Stimulated activated CD4-positive, alpha-beta T cell treated with anti-CD3 and anti-CD28 coated beads, Interleukin-15, amount 100 ng/mL, for 48 hours (primary cell): ENCODE results near the gene MAD1L1.
"Not testable (repeated sequence)": the region's sequence is repeated elsewhere in the genome, so short reads cannot be mapped to it uniquely, and the experiment has no call there.

Source experiments
- DNase-seq, 2 donors: peaks; one replicate each; pipeline ENCODE4 v3.0.0-alpha.2; 2020; ENCODE audit warnings: low read depth in 2 of 2

Gene MAD1L1

GRCh38 chr7:2068693-2069471 is 163.9 kb downstream of the MAD1L1 start:
- no peak for DNase-seq

DNA sequence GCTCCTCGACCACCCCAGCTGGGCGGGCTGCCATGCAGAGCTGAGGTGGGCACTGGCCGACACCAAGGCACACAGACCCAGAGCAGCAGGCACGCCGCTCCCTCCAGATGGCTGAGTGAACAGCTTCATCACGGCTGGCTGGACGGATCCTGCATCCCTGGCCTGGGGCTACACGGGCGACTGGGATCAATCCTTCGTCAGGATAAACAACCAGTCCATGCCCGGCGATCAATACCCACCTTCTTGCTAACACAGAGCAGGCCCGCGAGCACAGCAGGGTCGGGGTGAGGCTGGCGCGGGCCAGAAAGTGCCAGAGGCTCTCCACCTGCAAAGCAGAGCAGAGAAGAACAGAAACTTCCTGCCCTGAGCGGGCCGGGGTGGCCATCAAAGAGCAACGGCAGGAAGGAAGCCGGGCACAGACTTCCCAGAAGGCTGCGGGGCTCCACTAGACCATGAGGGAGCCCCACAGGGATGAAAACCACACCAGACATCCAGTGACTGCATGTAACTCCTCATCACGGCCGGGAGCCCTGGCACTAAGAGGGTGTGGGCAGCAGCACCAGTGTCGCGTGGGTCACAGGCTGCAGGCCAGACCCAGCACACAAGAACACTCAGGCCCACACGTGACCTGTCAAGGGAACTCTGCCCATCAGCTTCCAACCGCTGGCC is 166.4 kb downstream of the MAD1L1 start:
- no peak for DNase-seq

DNA sequence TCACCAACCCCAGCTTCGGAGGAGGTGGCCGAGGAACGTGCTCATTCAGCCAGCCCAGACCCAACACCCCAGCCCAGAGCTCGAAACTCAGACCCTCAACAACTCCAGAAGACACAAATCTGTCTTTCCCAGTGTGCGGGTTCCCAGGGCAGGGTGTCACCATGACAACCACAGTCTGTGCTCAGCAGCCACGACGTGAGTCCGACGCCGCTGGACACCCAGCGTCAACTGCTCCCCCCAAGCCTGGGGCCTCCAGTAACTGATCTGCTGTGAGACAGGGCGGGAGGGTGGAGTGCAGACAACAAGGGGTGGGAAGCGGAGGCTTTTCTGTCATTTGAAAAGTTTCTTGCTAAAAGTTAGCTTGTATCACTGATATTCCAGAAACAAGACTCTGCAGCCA is 167.2 kb downstream of the MAD1L1 start:
- no peak for DNase-seq

- no peak for DNase-seq
Observed at GRCh38 chr7:2063563-2064260, 169.0 kb downstream of the MAD1L1 start.

DNA sequence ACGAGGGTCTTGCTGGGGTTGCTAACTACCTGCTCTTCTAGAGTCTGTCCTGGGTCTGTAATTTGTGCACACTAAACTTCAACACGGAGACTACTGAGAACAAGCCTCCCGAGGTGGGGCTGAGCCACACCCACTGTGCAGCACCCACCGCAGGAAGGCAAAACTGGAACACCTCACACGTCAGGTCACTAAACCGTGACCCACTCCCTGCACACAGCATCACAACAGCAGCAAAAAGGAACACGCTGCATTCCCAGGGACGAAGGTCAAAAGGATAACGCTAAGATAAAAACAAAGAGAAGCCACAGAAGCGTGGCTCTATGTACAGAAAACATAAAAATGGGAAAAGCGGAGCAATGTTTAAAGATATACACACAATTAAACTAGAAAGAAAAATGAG is 170.1 kb downstream of the MAD1L1 start:
- DNase-seq = no peak

GRCh38 chr7:2060701-2061100 is 172.0 kb downstream of the MAD1L1 start:
- DNase-seq = no peak

GRCh38 chr7:2059964-2060700 is 172.6 kb downstream of the MAD1L1 start:
- DNase-seq = no peak

DNA sequence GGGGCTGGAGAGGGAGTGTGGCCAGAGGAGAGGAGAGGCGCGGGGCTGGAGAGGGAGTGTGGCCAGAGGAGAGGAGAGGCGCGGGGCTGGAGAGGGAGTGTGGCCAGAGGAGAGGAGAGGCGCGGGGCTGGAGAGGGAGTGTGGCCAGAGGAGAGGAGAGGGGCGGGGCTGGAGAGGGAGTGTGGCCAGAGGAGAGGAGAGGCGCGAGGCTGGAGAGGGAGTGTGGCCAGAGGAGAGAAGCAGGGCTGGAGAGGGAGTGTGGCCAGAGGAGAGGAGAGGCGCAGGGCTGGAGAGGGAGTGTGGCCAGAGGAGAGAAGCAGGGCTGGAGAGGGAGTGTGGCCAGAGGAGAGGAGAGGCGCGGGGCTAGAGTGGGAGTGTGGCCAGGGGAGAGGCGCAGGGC is 174.5 kb downstream of the MAD1L1 start:
- not testable (repeated sequence) for DNase-seq

DNA sequence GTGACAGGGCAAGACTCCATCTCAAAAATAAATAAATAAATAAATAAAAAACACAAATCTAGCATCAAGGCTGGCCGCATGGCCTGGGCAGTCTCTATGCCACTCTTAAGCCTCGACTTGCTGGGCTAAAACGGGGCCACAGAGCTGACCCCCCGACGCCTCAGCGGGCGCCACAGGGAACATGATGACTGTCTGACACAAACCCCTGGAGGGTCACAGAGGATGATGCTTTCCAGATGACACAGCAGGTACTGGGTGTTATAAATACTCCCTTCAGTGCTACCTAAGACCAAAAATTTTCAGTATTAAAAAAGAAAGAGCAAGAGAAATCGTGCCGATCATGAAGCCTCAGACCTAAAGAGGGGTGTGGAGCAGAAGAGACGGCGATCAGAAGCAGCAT is 176.8 kb downstream of the MAD1L1 start:
- DNase-seq = no peak

DNA sequence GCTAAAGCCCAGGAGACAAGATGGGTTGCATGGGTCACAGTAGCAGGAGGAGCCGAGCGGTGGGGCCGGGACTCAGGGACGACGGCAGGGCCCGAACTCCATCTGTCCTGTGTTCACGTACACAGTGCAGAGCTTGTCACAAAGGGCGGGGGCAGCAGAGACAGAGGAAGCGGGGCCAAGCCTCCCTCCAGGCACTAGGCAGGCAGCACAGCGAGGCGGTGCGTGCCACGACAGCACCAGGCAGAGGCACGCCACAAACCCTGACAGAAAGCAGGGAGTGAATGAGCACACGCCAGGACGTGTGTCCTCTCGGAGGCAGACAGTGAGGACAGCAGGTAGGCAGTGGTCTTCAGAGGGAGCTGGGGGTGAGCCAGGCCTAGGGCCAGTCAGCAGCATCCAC is 177.8 kb downstream of the MAD1L1 start:
- no peak for DNase-seq

DNA sequence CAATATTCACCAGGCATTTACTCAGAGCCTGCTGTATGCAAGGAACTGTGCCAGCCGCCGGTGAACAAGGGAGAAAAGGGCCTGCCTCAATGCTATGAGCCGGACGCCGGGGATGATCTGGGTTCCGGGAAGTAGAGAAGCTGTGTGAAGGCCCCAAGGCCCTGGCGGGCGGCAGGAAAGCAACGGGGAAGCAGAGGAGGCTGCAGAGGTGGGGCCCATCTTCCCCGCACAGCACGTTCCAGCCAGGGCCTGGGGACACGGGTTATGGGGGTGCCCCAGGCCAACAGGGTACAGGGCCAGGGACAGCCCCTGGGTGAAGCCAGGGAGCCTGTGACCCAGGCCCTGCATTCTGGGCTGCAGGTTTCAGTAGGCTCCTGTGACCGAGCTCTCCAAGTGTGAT is 179.3 kb downstream of the MAD1L1 start:
- DNase-seq = no peak

DNA sequence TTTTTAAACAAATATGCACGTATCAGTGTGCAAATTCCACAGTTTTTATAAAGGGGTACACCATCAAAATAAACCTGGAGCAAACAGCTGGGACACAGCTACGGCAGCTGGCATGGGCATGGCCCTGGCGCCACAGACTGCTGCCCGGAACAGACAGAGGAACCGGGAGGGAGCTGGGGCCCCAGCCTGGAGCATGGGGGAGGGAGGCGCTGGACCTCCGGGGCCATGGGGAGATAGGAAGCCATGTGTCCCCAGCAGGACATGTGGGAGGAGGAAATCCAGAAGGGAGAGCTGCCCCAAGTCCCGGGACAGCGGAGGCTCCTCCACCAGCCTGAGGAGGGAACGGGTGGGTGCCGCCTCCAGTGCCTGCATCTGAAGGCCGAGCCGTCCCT is 180.1 kb downstream of the MAD1L1 start:
- no peak for DNase-seq

GRCh38 chr7:2051707-2052656 is 180.8 kb downstream of the MAD1L1 start:
- no peak for DNase-seq

DNA sequence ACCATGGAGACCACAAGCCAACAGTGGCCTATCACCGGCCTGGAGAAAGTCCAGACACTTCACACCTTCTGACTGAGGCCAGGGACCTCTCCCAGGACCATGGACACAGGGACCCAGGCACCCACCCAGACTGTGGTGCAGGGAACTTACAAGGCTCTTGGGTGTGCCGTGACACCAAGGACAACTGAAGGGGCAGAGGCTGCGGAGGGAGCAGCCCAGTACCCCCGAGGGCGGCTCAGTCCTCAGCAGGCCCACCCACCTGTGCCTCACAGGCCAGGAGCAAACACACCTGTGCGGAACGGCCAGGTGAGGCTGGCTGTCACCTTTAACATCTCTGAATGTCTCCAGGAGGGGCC is 182.3 kb downstream of the MAD1L1 start:
- DNase-seq = no peak

GRCh38 chr7:2049782-2050510 is 182.8 kb downstream of the MAD1L1 start:
- DNase-seq = no peak

GRCh38 chr7:2049111-2049781 is 183.5 kb downstream of the MAD1L1 start:
- DNase-seq = no peak

DNA sequence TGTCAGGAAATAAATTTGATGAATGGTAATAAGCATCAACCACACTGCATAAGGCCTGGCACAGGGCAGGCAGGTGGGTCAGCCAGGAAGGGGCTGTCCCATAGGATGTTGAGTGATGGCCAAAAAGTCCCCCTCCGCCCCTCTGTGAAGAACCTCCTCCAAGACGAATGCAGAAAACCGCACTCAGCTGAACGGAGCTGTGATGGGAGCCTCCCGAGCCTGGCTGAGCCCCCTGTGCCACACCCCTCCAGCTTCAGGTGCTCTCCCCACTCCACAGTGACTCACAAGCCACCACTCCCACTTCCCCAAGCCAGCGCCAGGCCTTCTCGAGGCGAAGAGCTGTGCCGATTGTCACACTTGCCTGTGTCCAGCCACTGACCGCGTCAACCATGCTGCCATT is 184.2 kb downstream of the MAD1L1 start:
- no peak for DNase-seq

DNA sequence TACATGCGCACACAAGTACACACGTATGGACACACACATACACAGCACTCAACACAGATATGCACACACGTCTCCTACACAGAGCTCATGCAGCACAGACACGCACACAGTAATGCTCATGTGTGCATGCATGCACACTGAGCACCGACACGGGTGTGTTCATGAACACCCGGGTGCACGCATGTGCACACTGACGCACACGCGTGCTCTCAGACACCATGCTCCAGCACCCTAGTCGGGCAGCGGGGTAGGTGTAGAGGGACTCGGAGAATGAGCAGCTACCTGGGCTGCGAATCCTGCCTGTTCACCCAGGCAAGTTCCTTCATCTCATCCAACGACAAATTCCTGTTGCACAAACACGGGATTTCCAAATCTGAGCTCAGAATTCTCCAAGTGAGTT is 184.7 kb downstream of the MAD1L1 start:
- DNase-seq = no peak

DNA sequence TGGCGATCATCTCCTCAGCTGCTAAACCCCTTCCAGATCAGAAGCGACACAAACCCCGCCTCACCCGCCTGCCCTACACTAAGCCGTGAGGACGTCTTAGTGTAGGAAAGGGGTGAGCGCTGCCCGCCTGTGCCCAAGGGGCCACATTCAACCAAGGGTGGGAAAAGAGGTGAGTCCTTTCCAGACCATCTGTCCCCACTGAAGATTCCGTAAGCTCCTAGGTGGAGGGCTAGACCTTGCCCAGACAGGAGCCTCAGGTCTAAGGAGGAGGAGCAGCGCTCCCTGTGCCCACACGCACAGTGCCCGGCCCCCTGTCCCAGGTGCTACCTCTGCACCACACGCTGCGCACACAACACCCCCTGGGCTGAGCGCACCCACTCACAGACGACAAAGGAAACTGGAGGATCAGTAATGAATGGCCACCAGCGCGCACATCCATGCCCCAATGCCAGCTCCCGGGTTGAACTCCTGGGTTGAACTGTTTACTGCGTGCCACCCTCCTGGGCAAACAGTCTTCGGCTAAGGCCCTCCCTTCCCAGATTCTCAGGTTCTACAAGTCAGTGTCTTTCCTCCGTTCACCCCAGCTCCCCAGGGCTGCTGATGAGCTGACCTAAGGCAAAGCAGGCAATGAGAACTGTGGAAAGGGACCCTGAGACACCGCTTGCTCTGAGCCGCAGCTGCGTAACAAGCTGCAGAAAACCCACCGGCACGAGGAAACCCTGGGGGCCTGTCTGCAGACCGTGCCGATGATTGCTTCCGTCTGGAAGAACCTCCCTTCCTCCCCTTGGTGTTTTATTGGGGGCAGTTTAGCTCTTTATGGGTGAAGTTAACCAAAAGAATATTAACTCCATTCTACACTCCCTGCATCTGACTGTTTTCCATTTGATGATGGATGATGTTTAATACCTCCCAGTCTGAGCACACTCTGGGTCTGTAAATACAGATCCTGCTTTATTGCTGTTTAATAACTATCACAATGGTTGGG is 185.9 kb downstream of the MAD1L1 start:
- DNase-seq = no peak
